Hepatocyte (in vitro differentiated cells): Measurements from ENCODE around the gene MOSMO. TPM values are rescaled to one million over a fixed set of nuclear protein-coding genes. Genes with fewer than 3 reads are reported as not detected.

Experiments used
- DNase-seq: peaks from one replicate; pipeline ENCODE4 v3.0.0-alpha.2; 2016; ENCODE audit warnings: low spot score
- H2AFZ ChIP-seq: fragments of 200-600 bp; sonication (generic); 2 replicates; pipeline ENCODE4 v1.6.0; 2016; ENCODE audit warnings: antibody characterized with exemption, mild to moderate bottlenecking
- H3K27ac ChIP-seq: fragments of 200-600 bp; sonication (generic); 2 replicates; pipeline ENCODE4 v1.5.1; 2016; ENCODE audit warnings: mild to moderate bottlenecking
- H3K27me3 ChIP-seq: fragments of 200-600 bp; sonication (generic); 2 replicates; pipeline ENCODE4 v1.6.1; 2016
- H3K36me3 ChIP-seq: fragments of 200-600 bp; sonication (generic); replicated peaks from 2 replicates; pipeline ENCODE4 v1.5.1; 2016; ENCODE audit warnings: low read depth; ENCODE audit not compliant: insufficient read depth
- H3K4me1 ChIP-seq: fragments of 200-600 bp; sonication (generic); 2 replicates; pipeline ENCODE4 v1.5.1; 2016; ENCODE audit warnings: mild to moderate bottlenecking, moderate library complexity; ENCODE audit not compliant: insufficient read depth
- H3K4me2 ChIP-seq: fragments of 200-600 bp; sonication (generic); 2 replicates; pipeline ENCODE4 v1.6.0; 2016
- H3K4me3 ChIP-seq: fragments of 200-600 bp; sonication (generic); 2 replicates; pipeline ENCODE4 v1.5.1; 2016; ENCODE audit warnings: mild to moderate bottlenecking
- H3K79me2 ChIP-seq: fragments of 200-600 bp; sonication (generic); 2 replicates; pipeline ENCODE4 v1.6.0; 2017; ENCODE audit warnings: mild to moderate bottlenecking
- H3K9me2 ChIP-seq: fragments of 200-600 bp; sonication (generic); replicated peaks from 2 replicates; pipeline ENCODE4 v1.6.0; 2017; ENCODE audit warnings: mild to moderate bottlenecking; ENCODE audit not compliant: insufficient read depth
- H3K9me3 ChIP-seq: fragments of 200-600 bp; sonication (generic); 2 replicates; pipeline ENCODE4 v1.5.1; 2016; ENCODE audit warnings: low read depth, mild to moderate bottlenecking
- H4K20me1 ChIP-seq: fragments of 200-600 bp; sonication (generic); 2 replicates; pipeline ENCODE4 v1.6.0; 2016; ENCODE audit warnings: mild to moderate bottlenecking; ENCODE audit not compliant: insufficient read depth, poor library complexity, severe bottlenecking
- EZH2 ChIP-seq: fragments of 200-600 bp; sonication (generic); IDR thresholded peaks from 2 replicates; pipeline ENCODE4 v1.6.1; 2016; ENCODE audit warnings: antibody characterized with exemption, mild to moderate bottlenecking, borderline replicate concordance
- EZH2phosphoT487 ChIP-seq: fragments of 200-600 bp; sonication (generic); IDR thresholded peaks from one replicate; pipeline ENCODE4 v1.6.1; 2018; ENCODE audit warnings: antibody characterized with exemption, mild to moderate bottlenecking, low read depth, moderate library complexity; ENCODE audit not compliant: unreplicated experiment, severe bottlenecking
- WGBS: methylation state at CpG from one replicate; pipeline ENCODE4 v1.1.6; 2016; ENCODE audit warnings: low lambda C conversion rate; ENCODE audit errors: missing lambda C conversion rate; 5-methylcytosine and 5-hydroxymethylcytosine counted together
- polyA plus RNA-seq: library from polyadenylated mRNA; unstranded; fragments of >200 nt; fragmentation: Nextera tagmentation; extraction: Ambion mirVana; gene quantifications from 2 replicates; pipeline ENCODE4 v1.2.1, GENCODE V29; 2016
- total RNA-seq: library from RNA; depleted of rRNA; stranded (reverse); fragments of >200 nt; gene quantifications from 2 replicates; pipeline ENCODE4 v1.2.3, GENCODE V29; 2014
- TF ChIP-seq, protein P1 (sequence below): fragments of 200-600 bp; sonication (generic); IDR thresholded peaks from 2 replicates; pipeline ENCODE4 v1.5.1; 2016; ENCODE audit warnings: antibody characterized with exemption, mild to moderate bottlenecking; ENCODE audit not compliant: poor library complexity

Gene MOSMO
- total and polyA plus RNA-seq, 2 experiments from 2014 or later, result 6.5 to 16.1 TPM

DNA sequence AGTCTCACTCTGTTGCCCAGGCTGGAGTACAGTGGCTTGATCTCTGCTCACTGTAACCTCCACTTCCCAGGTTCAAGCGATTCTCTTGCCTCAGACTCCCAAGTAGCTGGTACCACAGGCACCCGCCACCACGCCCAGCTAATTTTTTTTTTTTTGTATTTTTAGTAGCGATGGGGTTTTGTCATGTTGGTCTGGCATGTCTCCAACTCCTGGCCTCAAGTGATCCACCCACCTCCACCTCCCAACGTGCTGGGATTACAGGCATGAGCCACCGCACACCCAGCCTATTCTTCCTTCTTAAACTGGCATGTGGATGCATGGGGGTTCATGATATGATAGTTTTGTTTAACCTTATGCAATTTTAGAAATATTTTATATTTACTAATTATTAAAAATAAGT is 45.1 kb downstream of the MOSMO start:
- Histone ChIP-seq H3K4me1 (no peaks in the 10 kb centered on the region), H3K27ac (no peak overlapping the region), H3K9me2 (no peaks in the 10 kb centered on the region), H2AFZ (no peak overlapping the region), H4K20me1 (no peaks in the 10 kb centered on the region), H3K36me3 (no peaks in the 10 kb centered on the region), H3K4me2 (no peak overlapping the region), H3K9me3 (no peaks in the 10 kb centered on the region), H3K79me2 (peaks cover 11% of the 10 kb centered on the region), H3K4me3 (no peak overlapping the region), H3K27me3 (no peaks in the 10 kb centered on the region)
- no peak for DNase-seq
- WGBS, result 93% methylated on average over 6 of the region's 6 CpGs
- TF ChIP-seq, protein P1, sequence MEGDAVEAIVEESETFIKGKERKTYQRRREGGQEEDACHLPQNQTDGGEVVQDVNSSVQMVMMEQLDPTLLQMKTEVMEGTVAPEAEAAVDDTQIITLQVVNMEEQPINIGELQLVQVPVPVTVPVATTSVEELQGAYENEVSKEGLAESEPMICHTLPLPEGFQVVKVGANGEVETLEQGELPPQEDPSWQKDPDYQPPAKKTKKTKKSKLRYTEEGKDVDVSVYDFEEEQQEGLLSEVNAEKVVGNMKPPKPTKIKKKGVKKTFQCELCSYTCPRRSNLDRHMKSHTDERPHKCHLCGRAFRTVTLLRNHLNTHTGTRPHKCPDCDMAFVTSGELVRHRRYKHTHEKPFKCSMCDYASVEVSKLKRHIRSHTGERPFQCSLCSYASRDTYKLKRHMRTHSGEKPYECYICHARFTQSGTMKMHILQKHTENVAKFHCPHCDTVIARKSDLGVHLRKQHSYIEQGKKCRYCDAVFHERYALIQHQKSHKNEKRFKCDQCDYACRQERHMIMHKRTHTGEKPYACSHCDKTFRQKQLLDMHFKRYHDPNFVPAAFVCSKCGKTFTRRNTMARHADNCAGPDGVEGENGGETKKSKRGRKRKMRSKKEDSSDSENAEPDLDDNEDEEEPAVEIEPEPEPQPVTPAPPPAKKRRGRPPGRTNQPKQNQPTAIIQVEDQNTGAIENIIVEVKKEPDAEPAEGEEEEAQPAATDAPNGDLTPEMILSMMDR, result no peak
- TF ChIP-seq EZH2 (no peak), EZH2phosphoT487 (no peak)

DNA sequence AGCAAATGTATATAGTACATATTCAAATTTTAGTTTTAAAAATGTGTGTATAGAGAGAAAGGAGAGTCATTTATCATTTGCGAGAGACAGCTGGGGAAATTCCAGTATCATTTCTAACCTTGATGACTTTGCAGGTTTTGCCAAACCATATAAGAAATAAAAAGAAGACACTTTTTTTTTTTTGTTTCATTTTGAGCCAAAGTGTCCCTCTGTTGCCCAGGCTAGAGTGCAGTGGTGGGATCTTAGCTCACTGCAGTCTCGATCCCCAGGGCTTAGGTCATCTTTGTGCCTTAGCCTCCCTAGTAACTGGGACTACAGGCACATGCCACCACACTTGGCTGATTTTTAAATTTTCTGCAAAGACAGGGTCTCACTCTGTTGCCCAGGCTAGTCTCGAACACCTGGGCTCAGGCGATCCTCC is 46.0 kb downstream of the MOSMO start:
- H3K27me3 ChIP-seq, result no peaks in the 10 kb centered on the region
- H3K4me1 ChIP-seq, result no peaks in the 10 kb centered on the region
- 97% methylated on average over 4 of the region's 4 CpGs for WGBS
- no peaks in the 10 kb centered on the region for H3K36me3 ChIP-seq
- H3K9me3 ChIP-seq, result no peaks in the 10 kb centered on the region
- H3K4me3 ChIP-seq, result no peak overlapping the region
- TF ChIP-seq EZH2phosphoT487 (no peak), EZH2 (no peak)
- H4K20me1 ChIP-seq, result no peaks in the 10 kb centered on the region
- no peaks in the 10 kb centered on the region for H3K9me2 ChIP-seq
- no peak overlapping the region for H3K27ac ChIP-seq
- H2AFZ ChIP-seq, result no peak overlapping the region
- H3K79me2 ChIP-seq, result peaks cover 9% of the 10 kb centered on the region
- no peak overlapping the region for H3K4me2 ChIP-seq
- DNase-seq, result no peak

DNA sequence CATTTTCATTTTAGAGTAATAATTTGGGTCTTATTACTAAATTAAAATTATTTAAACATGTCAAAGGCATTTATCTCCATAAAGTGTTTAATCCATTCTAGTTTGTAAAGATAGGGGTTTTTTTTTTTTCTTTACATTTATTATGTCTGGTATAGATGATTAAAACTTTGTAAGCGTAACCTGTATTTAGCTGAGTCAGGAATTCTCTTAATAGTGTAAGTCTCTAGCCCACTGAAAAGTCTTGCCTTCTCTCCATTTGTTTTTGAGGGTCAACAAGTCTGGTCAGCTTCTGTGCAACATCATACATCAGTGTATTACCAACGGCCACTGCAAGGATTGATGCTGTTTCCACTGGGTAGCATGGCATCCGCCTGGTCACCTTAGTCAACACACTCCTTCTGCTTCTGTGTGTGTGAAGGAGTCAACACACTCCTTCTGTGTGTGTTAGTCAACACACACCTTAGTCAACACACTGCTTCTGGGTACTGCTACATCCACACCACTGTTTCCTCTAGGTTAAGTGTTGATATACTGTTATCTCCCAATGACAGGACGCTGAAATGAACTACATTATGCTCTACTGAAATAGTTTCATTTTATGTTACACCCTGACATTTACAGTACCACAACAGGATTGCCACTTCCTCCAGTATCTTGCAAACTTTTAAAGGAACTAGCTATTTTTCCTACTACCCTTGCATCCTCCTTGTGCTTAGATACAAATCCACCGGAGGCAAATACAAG is 47.1 kb downstream of the MOSMO start:
- H4K20me1 ChIP-seq, result no peaks in the 10 kb centered on the region
- no peak for DNase-seq
- H3K27me3 ChIP-seq, result no peaks in the 10 kb centered on the region
- TF ChIP-seq EZH2phosphoT487, result no peak
- TF ChIP-seq, protein P1, result no peak
- TF ChIP-seq EZH2, result no peak
- 89% methylated on average over 5 of the region's 5 CpGs for WGBS
- H3K27ac ChIP-seq, result no peak overlapping the region
- H3K9me3 ChIP-seq, result no peaks in the 10 kb centered on the region
- H2AFZ ChIP-seq, result no peak overlapping the region
- H3K36me3 ChIP-seq, result no peaks in the 10 kb centered on the region
- H3K9me2 ChIP-seq, result no peaks in the 10 kb centered on the region
- no peaks in the 10 kb centered on the region for H3K4me1 ChIP-seq
- peaks cover 10% of the 10 kb centered on the region for H3K79me2 ChIP-seq
- no peak overlapping the region for H3K4me3 ChIP-seq
- H3K4me2 ChIP-seq, result no peak overlapping the region

DNA sequence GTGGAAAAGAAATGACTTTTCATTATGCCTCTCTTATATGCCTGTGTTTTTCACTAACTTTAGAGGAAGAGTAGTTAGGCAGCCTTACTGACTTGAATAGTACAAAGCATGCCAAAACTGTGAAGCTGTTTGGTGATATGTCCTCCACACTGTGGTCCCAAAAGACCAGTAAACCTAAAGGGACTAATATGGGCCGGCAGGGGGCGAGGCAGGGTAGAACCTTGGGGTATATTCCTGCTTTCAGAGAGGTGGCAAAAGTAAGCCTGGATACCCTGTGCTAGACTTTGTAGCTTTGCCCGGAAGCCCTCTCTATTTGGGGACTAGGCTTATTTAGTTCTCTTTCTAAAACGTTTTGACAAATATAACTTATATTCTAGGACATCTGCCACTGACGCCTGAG is 48.0 kb downstream of the MOSMO start:
- H2AFZ ChIP-seq, result no peak overlapping the region
- H3K4me3 ChIP-seq, result no peak overlapping the region
- no peak overlapping the region for H3K27ac ChIP-seq
- H3K4me2 ChIP-seq, result no peak overlapping the region
- 62% methylated on average over 5 of the region's 5 CpGs for WGBS
- H3K9me3 ChIP-seq, result no peaks in the 10 kb centered on the region
- no peaks in the 10 kb centered on the region for H3K4me1 ChIP-seq
- no peaks in the 10 kb centered on the region for H3K9me2 ChIP-seq
- H4K20me1 ChIP-seq, result no peaks in the 10 kb centered on the region
- peaks cover 10% of the 10 kb centered on the region for H3K79me2 ChIP-seq
- H3K36me3 ChIP-seq, result no peaks in the 10 kb centered on the region
- TF ChIP-seq, protein P1, result no peak
- TF ChIP-seq EZH2phosphoT487 (no peak), EZH2 (no peak)
- no peaks in the 10 kb centered on the region for H3K27me3 ChIP-seq
- DNase-seq, result no peak
